Inflammatory macrophage treated with lipopolysaccharide for 1 hour (primary cell): ENCODE results near the gene SPDYE5.

Source experiments
- DNase-seq, 2 donors: peaks; one replicate each; pipeline ENCODE4 v3.0.0-alpha.2; 2020 to 2022

Gene SPDYE5

DNA sequence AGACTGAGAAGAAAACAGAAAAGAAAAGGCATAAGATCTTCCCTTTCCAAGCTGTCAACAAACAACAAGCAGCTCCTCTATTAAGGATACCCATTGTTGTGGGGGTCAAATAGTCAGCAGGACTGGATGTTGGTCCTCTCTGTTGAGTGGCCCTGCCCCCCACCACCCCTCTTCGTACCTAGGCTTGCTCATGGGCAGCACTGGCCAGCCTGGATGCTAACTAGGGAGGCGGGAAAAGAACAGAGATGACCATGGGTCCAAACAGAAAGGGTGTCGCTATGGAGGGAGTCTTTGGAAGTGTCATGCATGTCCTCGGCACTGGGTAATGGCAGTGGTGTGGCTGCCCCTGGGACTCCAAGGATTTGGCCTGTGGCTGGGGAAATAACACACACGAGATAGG is 45.6 kb downstream of the SPDYE5 start:
- no peak for DNase-seq

GRCh38 chr7:75546237-75547015 is 54.3 kb downstream of the SPDYE5 start:
- DNase-seq: no peak
